GM12892 (cell line): ENCODE data around the gene FYB1.

Source experiments
- POLR2A ChIP-seq: IDR thresholded peaks from 2 replicates; pipeline ENCODE4 v1.6.1; 2011; ENCODE audit warnings: low read depth, low read length, control low read depth
- POLR2AphosphoS5 ChIP-seq: IDR thresholded peaks from 2 replicates; pipeline ENCODE4 v1.6.1; 2011; ENCODE audit warnings: low read depth, low read length, control low read depth

DNA sequence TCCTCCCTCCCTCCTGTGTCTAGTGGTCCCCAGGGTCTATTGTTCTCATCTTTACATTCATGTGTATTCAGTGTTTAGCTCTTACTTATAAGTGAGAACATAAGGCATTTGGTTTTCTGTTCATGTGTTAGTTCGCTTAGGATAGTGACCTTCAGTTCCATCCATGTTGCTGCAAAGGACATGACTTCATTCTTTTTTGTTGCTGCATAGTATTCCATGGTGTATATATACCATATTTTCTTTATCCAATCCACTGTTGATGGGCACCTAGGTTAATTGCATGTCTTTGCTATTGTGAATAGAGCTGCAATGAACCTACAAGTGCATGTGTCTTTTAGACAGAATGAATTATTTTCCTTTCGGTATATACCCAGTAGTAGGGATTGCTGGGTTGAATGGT, 46.8 kb downstream of the FYB1 start:
- TF ChIP-seq POLR2AphosphoS5 (no peak), POLR2A (no peak)
